Measurements from ENCODE around the gene RPTOR. TPM values are rescaled to one million over a fixed set of nuclear protein-coding genes. Genes with fewer than 3 reads are reported as not detected.

The RPTOR gene
- total RNA-seq, 2 experiments from 2014 or later, result 43.6 to 47.2 TPM

DNA sequence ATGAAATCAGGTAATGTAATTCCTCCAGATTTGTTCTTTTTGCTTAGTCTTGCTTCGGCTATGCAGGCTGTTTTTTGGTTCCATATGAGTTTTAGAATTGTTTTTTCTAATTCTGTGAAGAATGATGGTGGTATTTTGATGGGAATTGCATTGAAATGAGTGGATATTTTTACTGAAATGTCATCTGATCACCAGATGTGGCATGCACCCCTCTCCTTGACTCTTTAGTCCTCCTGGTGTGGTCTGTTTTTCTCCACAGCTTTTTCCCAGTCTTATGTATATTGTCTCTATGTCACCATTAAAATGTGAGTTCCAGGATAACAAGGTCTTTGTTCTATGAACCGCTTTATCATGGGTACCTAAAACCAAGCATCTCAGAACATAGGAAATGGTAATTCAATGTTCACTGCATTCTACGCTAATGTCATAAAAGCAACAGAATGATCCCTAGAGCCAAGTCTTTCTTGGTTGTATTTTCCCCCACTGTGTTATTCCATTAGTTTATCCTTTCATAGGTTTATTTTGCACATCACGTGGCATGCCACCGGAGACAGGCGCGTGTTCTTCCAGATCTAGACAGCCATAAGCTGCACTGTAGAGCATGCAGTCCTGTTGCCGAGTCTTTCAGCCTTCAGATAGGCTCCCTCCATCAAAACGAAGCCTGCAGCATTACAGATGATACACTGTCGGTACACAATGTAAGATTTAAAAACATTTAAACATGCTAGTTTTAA, 172.5 kb downstream of the RPTOR start:
- peaks cover 29% of the 10 kb centered on the region for H3K4me1 Mint-ChIP-seq
- H3K4me3 Mint-ChIP-seq, result no peak overlapping the region
- no peak for DNase-seq
- no peaks in the 10 kb centered on the region for H3K9me3 Mint-ChIP-seq
- no peak overlapping the region for H3K27ac Mint-ChIP-seq
- H3K27me3 Mint-ChIP-seq, result no peaks in the 10 kb centered on the region
- H3K36me3 Mint-ChIP-seq, result peaks cover 27% of the 10 kb centered on the region

DNA sequence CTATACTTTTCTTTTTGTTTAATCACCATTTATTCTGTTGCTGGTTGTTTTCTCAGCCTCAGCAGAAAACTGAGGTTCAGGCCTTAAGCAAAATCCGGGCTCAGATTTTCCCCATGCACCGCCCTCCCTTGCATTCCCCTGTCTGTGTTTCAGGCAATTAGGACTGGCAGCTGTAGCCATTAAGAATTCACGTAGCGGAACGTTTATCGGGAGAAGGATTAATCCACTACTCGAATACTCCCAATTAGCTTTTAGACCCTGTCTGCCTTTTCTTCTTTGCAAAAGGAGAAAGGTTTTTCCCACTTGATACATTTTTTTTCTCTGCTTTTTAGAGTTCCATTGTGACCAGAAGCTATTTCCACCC, 173.1 kb downstream of the RPTOR start:
- Mint-ChIP-seq H3K27ac (no peak overlapping the region), H3K4me1 (peaks cover 34% of the 10 kb centered on the region)
- no peak for DNase-seq

GRCh38 chr17:80718428-80718827, 173.8 kb downstream of the RPTOR start:
- Mint-ChIP-seq H3K36me3 (peaks cover 24% of the 10 kb centered on the region), H3K4me3 (no peak overlapping the region), H3K9me3 (no peaks in the 10 kb centered on the region), H3K27me3 (no peaks in the 10 kb centered on the region), H3K27ac (peak overlapping the region; percentile 71), H3K4me1 (peaks cover 34% of the 10 kb centered on the region)
- no peak for DNase-seq

More for the DNA sequence above, 173.1 kb downstream of the RPTOR start:
- Mint-ChIP-seq H3K27me3 (no peaks in the 10 kb centered on the region), H3K4me3 (no peak overlapping the region), H3K9me3 (no peaks in the 10 kb centered on the region), H3K36me3 (peaks cover 27% of the 10 kb centered on the region)

DNA sequence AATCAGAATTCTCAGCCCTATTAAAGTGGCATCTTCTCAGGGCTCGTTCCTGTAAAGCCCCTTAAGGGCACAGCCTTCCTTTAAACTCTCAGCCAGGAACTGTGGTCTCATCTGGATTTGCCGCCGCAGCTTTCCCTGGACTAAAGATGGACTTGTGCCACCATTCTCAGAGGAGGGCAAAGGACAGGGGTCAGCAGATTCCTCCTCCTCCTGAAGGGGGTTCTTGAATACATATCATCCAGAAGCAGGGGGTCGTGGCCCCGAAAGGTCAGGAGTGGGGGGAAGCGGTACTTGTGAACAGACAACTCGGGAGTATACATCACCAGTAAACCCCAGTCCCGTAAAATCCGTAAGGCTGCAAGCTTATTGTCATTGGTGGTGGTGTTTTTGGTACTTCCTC, 174.8 kb downstream of the RPTOR start:
- H3K4me3 Mint-ChIP-seq, result no peak overlapping the region
- no peak overlapping the region for H3K27ac Mint-ChIP-seq
- no peaks in the 10 kb centered on the region for H3K9me3 Mint-ChIP-seq
- DNase-seq, result no peak
- H3K36me3 Mint-ChIP-seq, result peaks cover 21% of the 10 kb centered on the region
- H3K27me3 Mint-ChIP-seq, result no peaks in the 10 kb centered on the region
- H3K4me1 Mint-ChIP-seq, result peaks cover 39% of the 10 kb centered on the region

DNA sequence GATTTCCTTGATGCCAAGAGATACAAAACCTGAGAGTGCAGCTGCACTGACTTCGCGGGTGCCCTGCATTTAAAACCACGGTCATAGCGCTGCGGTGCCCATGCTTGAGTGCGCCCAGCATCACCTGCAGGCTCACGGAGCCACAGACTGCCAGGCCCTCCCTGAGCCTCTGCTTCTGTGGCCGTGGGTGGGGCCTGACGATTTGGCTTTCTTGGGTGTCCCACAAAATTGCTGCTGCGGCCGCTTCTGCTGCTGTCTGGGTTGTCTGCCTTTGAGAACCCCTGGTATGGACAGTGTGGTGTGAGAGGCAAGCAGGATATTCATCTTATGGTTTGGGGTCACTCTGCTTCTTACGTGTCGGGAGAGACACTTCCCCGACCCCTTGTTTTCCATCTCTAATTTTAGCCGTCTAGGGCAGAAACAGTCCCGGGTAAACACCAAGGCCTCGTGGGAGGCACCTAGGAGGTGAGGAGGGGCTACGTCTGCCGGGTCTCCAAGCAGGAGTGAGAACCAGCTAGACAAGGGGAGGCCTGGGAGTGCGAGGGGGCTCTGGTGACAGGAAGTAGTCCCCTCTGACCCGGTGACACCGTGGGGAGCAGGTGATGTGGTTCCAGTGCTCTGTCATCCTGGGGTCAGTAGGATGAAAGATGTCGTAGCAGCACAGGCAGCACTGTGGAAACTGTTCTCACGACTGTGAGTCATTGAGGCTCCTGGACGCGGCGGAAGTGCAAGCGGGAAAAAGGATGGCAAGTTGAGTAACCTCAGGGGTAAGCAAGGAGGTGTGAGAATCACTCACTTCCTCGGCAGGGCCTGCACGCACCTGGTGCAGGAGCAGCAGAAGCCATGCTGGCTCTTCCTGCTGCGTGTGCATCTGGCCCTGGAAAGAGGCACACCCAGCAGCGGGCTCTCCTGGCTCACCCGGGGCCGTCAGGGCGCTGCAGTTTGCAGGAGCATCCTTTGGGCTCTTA, 176.3 kb downstream of the RPTOR start:
- H3K36me3 Mint-ChIP-seq, result peaks cover 13% of the 10 kb centered on the region
- H3K4me1 Mint-ChIP-seq, result peaks cover 42% of the 10 kb centered on the region
- H3K27me3 Mint-ChIP-seq, result no peaks in the 10 kb centered on the region
- H3K27ac Mint-ChIP-seq, result peak overlapping the region; percentile 86
- peak; percentile 70 for DNase-seq
- no peaks in the 10 kb centered on the region for H3K9me3 Mint-ChIP-seq
- H3K4me3 Mint-ChIP-seq, result peak overlapping the region; percentile 29

GRCh38 chr17:80722661-80723060, 178.0 kb downstream of the RPTOR start:
- Mint-ChIP-seq H3K27ac (no peak overlapping the region), H3K4me1 (peaks cover 38% of the 10 kb centered on the region), H3K36me3 (peaks cover 12% of the 10 kb centered on the region), H3K27me3 (no peaks in the 10 kb centered on the region), H3K9me3 (no peaks in the 10 kb centered on the region), H3K4me3 (no peak overlapping the region)
- DNase-seq, result no peak

GRCh38 chr17:80724775-80725266, 180.2 kb downstream of the RPTOR start:
- no peak for DNase-seq
- no peak overlapping the region for H3K4me3 Mint-ChIP-seq
- H3K36me3 Mint-ChIP-seq, result peaks cover 15% of the 10 kb centered on the region
- no peaks in the 10 kb centered on the region for H3K27me3 Mint-ChIP-seq
- no peak overlapping the region for H3K27ac Mint-ChIP-seq
- H3K4me1 Mint-ChIP-seq, result peaks cover 27% of the 10 kb centered on the region
- no peaks in the 10 kb centered on the region for H3K9me3 Mint-ChIP-seq

DNA sequence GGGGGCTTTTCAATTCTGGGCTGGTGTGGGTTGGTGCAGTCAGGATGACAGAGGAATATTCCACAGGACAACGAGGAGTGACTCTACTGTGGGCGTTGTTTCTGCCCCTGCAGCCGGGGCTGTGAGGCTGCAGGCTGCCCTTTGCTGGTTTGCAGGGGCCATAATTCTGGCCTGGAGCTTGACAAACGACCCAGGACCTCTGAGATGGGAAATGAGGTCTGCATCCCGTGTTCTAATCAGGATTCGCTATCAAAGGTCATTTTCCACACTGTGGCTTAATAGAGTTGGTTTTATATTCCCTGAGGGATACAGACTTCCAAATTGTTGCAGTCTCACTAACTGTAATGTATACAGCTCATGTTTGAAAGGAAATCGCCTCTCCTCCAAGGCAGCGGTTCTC, 180.9 kb downstream of the RPTOR start:
- no peak overlapping the region for H3K4me3 Mint-ChIP-seq
- DNase-seq, result no peak
- no peaks in the 10 kb centered on the region for H3K27me3 Mint-ChIP-seq
- H3K36me3 Mint-ChIP-seq, result peaks cover 16% of the 10 kb centered on the region
- no peaks in the 10 kb centered on the region for H3K9me3 Mint-ChIP-seq
- peaks cover 29% of the 10 kb centered on the region for H3K4me1 Mint-ChIP-seq
- H3K27ac Mint-ChIP-seq, result no peak overlapping the region

GRCh38 chr17:80726558-80727408, 182.1 kb downstream of the RPTOR start:
- H3K4me3 Mint-ChIP-seq, result no peak overlapping the region
- no peaks in the 10 kb centered on the region for H3K9me3 Mint-ChIP-seq
- H3K36me3 Mint-ChIP-seq, result peaks cover 17% of the 10 kb centered on the region
- DNase-seq, result no peak
- H3K4me1 Mint-ChIP-seq, result peaks cover 30% of the 10 kb centered on the region
- no peaks in the 10 kb centered on the region for H3K27me3 Mint-ChIP-seq
- H3K27ac Mint-ChIP-seq, result no peak overlapping the region

DNA sequence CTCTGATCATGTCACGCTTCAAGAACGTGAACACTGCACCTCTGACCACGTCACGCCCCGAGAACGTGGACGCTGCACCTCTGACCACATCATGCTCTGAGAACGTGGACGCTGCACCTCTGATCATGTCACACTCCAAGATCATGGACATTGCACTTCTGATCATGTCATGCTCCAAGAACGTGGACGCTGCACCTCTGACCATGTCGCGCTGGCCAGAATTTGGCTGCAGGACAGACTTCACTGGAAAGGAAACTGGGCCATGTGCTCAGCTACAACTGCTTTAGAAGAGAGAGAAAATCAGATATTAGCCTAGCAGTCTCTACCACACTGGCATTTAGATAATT, 182.7 kb downstream of the RPTOR start:
- H3K27me3 Mint-ChIP-seq, result no peaks in the 10 kb centered on the region
- no peak for DNase-seq
- H3K36me3 Mint-ChIP-seq, result peaks cover 15% of the 10 kb centered on the region
- H3K27ac Mint-ChIP-seq, result no peak overlapping the region
- no peaks in the 10 kb centered on the region for H3K9me3 Mint-ChIP-seq
- H3K4me3 Mint-ChIP-seq, result no peak overlapping the region
- H3K4me1 Mint-ChIP-seq, result peaks cover 28% of the 10 kb centered on the region

DNA sequence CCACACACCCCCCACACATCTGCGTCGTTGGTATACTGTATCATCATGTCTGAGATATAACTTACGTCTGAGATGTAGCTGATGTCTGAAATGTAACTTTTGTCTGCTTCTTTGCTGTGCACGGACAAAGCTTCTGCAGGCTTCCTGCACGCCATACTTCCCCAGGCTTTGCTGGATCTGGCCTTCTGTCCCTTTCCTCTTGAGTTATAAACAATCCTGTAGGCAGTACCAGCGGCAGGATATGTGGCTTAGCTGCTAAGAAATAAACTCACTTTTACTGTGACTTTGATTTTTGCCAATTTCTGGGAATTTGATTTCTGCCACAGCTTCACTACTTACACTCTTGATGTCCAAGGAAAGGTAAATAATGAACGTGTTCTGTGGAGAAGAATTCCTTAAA, 184.4 kb downstream of the RPTOR start:
- peaks cover 26% of the 10 kb centered on the region for H3K4me1 Mint-ChIP-seq
- H3K27ac Mint-ChIP-seq, result no peak overlapping the region
- H3K4me3 Mint-ChIP-seq, result no peak overlapping the region
- no peak for DNase-seq
- H3K36me3 Mint-ChIP-seq, result peaks cover 17% of the 10 kb centered on the region
- H3K27me3 Mint-ChIP-seq, result no peaks in the 10 kb centered on the region
- no peaks in the 10 kb centered on the region for H3K9me3 Mint-ChIP-seq

GRCh38 chr17:80729761-80730160, 185.1 kb downstream of the RPTOR start:
- H3K4me1 Mint-ChIP-seq, result peaks cover 24% of the 10 kb centered on the region
- H3K36me3 Mint-ChIP-seq, result peaks cover 25% of the 10 kb centered on the region

DNA sequence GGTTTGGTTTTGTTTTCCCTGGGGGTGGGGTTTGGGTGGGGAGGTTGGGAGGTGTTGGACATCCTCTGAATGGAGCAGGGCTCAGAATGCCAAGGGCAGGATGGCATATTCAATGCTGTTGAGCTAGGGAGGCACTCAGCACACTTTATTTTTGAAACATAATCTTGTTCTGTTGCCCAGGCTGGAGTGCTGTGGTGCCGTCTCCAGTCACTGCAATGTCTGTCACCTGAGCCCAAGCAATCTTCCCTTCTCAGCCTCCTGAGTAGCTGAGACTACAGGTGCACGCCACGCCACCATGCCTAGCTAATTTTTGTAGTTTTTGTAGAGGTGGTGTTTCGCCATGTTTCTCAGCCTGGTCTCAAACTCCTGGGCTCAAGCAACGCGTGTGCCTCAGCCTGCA, 186.1 kb downstream of the RPTOR start:
- Mint-ChIP-seq H3K27ac (peak overlapping the region; percentile 89), H3K4me1 (peaks cover 21% of the 10 kb centered on the region), H3K36me3 (peaks cover 34% of the 10 kb centered on the region), H3K9me3 (no peaks in the 10 kb centered on the region), H3K4me3 (peak overlapping the region; percentile 57), H3K27me3 (no peaks in the 10 kb centered on the region)
- DNase-seq, result no peak

More at GRCh38 chr17:80729761-80730160, 185.1 kb downstream of the RPTOR start:
- DNase-seq, result no peak
- H3K4me3 Mint-ChIP-seq, result no peak overlapping the region
- peak overlapping the region; percentile 45 for H3K27ac Mint-ChIP-seq
- no peaks in the 10 kb centered on the region for H3K9me3 Mint-ChIP-seq
- H3K27me3 Mint-ChIP-seq, result no peaks in the 10 kb centered on the region

GRCh38 chr17:80731323-80731722, 186.7 kb downstream of the RPTOR start:
- Mint-ChIP-seq H3K4me1 (peaks cover 24% of the 10 kb centered on the region), H3K27me3 (no peaks in the 10 kb centered on the region), H3K4me3 (peak overlapping the region; percentile 57), H3K27ac (peak overlapping the region; percentile 89), H3K9me3 (no peaks in the 10 kb centered on the region), H3K36me3 (peaks cover 34% of the 10 kb centered on the region)
- DNase-seq, result no peak

DNA sequence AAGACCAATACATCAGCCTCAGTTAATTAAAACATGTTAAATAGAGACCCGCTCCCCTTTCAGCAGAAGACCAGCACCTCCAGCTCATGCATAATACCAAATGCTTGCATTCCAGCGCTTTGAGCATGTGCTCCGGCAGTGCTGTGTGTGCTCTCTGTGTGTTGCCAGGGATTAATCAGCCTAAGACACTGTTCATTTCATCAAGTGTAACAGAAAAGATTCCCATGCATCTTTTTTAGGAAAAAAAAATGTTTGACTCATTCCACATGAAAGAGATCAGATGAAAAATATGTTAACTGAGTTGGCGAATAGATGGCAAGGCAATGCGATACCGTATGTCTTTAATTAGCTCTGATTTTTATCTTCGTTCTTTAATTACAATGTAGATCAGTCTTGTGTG, 187.6 kb downstream of the RPTOR start:
- Mint-ChIP-seq H3K4me1 (peaks cover 30% of the 10 kb centered on the region), H3K27me3 (no peaks in the 10 kb centered on the region), H3K36me3 (peaks cover 31% of the 10 kb centered on the region), H3K4me3 (no peak overlapping the region), H3K9me3 (no peaks in the 10 kb centered on the region), H3K27ac (no peak overlapping the region)
- no peak for DNase-seq

All from activated naive CD8-positive, alpha-beta T cell treated with anti-CD3 and anti-CD28 coated beads for 36 hours (primary cell).